Spleen (tissue), 11 donors: ENCODE measurements around the gene ITGAE. TPM values are rescaled to one million over a fixed set of nuclear protein-coding genes. Genes with fewer than 3 reads are reported as not detected.
A peak's percentile ranks its signal among the peaks of the same experiment; 100 is the strongest.

Experiments
- DNase-seq: peaks from one replicate; pipeline ENCODE4 v3.0.0-alpha.2; 2020
- H3K27ac ChIP-seq, 8 donors: fragments of 200-600 bp; sonication (generic) in 7 of 8; 1 replicate in 4 of 8; 2 replicates in 4 of 8; pipeline versions ENCODE4 v1.5.0 to v1.8.0; 2016 to 2021; ENCODE audit warnings: inconsistent platforms in 4 of 8, mild to moderate bottlenecking in 4 of 8, moderate library complexity in 1 of 8
- H3K27me3 ChIP-seq, 7 donors: fragments of 200-600 bp; sonication (generic) in 6 of 7; replicated peaks in 1 of 7; 1 replicate in 4 of 7; 2 replicates in 3 of 7; pipeline versions ENCODE4 v1.5.0 to v1.8.0; 2016 to 2021; ENCODE audit warnings: inconsistent platforms in 3 of 7, mild to moderate bottlenecking in 1 of 7
- H3K36me3 ChIP-seq, 6 donors: fragments of 200-600 bp; sonication (generic) in 5 of 6; 1 replicate in 4 of 6; 2 replicates in 2 of 6; pipeline versions ENCODE4 v1.5.0 to v1.8.0; 2016 to 2021; ENCODE audit warnings: inconsistent platforms in 2 of 6
- H3K4me1 ChIP-seq, 6 donors: fragments of 200-600 bp; sonication (generic) in 5 of 6; 1 replicate in 3 of 6; 2 replicates in 3 of 6; pipeline versions ENCODE4 v1.5.0 to v1.8.0; 2016 to 2021; ENCODE audit warnings: inconsistent platforms in 3 of 6
- H3K4me3 ChIP-seq, 8 donors: fragments of 200-600 bp; sonication (generic) in 7 of 8; 1 replicate in 4 of 8; 2 replicates in 4 of 8; pipeline versions ENCODE4 v1.5.0 to v1.8.0; 2016 to 2021; ENCODE audit warnings: inconsistent platforms in 4 of 8, mild to moderate bottlenecking in 4 of 8, moderate library complexity in 2 of 8
- H3K9me3 ChIP-seq, 8 donors: fragments of 200-600 bp; sonication (generic) in 7 of 8; 1 replicate in 4 of 8; 2 replicates in 4 of 8; pipeline versions ENCODE4 v1.5.0 to v1.8.0; 2016 to 2021; ENCODE audit warnings: inconsistent platforms in 4 of 8
- POLR2A ChIP-seq, 3 donors: fragments of 450-650 bp; IDR thresholded peaks; one replicate each; pipeline ENCODE4 v1.5.1; 2017; ENCODE audit warnings: antibody characterized with exemption in 3 of 3, mild to moderate bottlenecking in 1 of 3
- POLR2AphosphoS5 ChIP-seq, 3 donors: sonication (generic); formaldehyde crosslinking; IDR thresholded peaks; one replicate each; pipeline ENCODE4 v1.5.1; 2017; ENCODE audit warnings: antibody characterized with exemption in 3 of 3
- WGBS, 5 donors: extraction: QIAGEN DNeasy Blood & Tissue Kit in 3 of 5; methylation state at CpG; one replicate each; pipeline versions ENCODE4 v1.1.5 to v1.1.7; 2013 to 2018; 5-methylcytosine and 5-hydroxymethylcytosine counted together
- intact Hi-C: fragments of 100-400 bp; cut with DNase I; formaldehyde crosslinking; loops from one replicate; pipeline ENCODE4 v1.15.0; 2023; ENCODE audit warnings: low total_unique reads
- polyA plus RNA-seq, 3 donors: library from polyadenylated mRNA; stranded (reverse); fragments of 200-250 nt; gene quantifications; one replicate each; pipeline ENCODE4 v1.2.1, GENCODE V29; 2013
- total RNA-seq, 7 donors: library from RNA; depleted of rRNA in 3 of 7; stranded (reverse); fragments of >200 nt in 3 of 7; fragmentation: NEBNext Ultra II Directional in 4 of 7; extraction: Animal tissue kit (Norgen Biotek cat#: 25700) in 4 of 7; gene quantifications; one replicate each; pipeline versions ENCODE4 v1.1.0 to v1.2.1, GENCODE V29; 2016 to 2021
- TF ChIP-seq, protein P1 (sequence below), 11 experiments: fragments of 200-600 bp in 7 of 11; fragments of 450-650 bp in 4 of 11; sonication (generic) in 4 of 11; IDR thresholded peaks in 8 of 11; conservative IDR thresholded peaks in 3 of 11; 1 replicate in 7 of 11; 2 replicates in 4 of 11; pipeline versions ENCODE4 v1.4.0 to v1.8.0; 2016 to 2021; ENCODE audit warnings: antibody characterized with exemption in 11 of 11, inconsistent platforms in 4 of 11, mild to moderate bottlenecking in 1 of 11
- donor health status: healthy with polysubstance abuse.
- donor health status: DM: no; HTN: no; CAD: no; lungs with moderate emphysema.
- donor health status: DM: no; HTN: no; CAD: no.
- donor health status: Bipolar disorder and iron deficiency.
- donor health status: healthy.
- donor health status: DM: no; HTN: no; CAD: no.
- donor health status: DM: yes; HTN: yes; CAD: no.

ITGAE gene
- total and polyA plus RNA-seq, 10 donors = 20.3 to 91.1 (median 28.2) TPM

GRCh38 chr17:3751836-3752235 lies 49.2 kb downstream of the ITGAE start:
- WGBS, 5 donors = 92 to 95% (median 95%) methylated on average over 14 to 15 of the region's 15 CpGs
- Histone ChIP-seq H3K4me3 (no peak overlapping the region), H3K4me1 (peaks cover 0 to 43% (median 24%) of the 10 kb centered on the region in 6 donors)

GRCh38 chr17:3750926-3751325 lies 50.1 kb downstream of the ITGAE start:
- WGBS, 5 donors = 63 to 73% (median 65%) methylated on average over 8 of the region's 8 CpGs
- Histone ChIP-seq H3K4me1 (peaks cover 0 to 42% (median 24%) of the 10 kb centered on the region in 6 donors), H3K36me3 (no peaks in the 10 kb centered on the region), H3K9me3 (no peaks in the 10 kb centered on the region), H3K27me3 (peaks cover 0 to 11% (median 0%) of the 10 kb centered on the region in 7 donors), H3K27ac (peak overlapping the region in 3 of 8 donors; percentile 53 to 63 (median 62)), H3K4me3 (no peak overlapping the region)
- intact Hi-C loops = no loop called here
- TF ChIP-seq POLR2AphosphoS5 (IDR thresholded peaks at IDR 0.05) (peak in 2 of 3 donors; percentile 26 to 50), POLR2A (IDR thresholded peaks at IDR 0.05) (no peak)
- TF ChIP-seq, protein P1, sequence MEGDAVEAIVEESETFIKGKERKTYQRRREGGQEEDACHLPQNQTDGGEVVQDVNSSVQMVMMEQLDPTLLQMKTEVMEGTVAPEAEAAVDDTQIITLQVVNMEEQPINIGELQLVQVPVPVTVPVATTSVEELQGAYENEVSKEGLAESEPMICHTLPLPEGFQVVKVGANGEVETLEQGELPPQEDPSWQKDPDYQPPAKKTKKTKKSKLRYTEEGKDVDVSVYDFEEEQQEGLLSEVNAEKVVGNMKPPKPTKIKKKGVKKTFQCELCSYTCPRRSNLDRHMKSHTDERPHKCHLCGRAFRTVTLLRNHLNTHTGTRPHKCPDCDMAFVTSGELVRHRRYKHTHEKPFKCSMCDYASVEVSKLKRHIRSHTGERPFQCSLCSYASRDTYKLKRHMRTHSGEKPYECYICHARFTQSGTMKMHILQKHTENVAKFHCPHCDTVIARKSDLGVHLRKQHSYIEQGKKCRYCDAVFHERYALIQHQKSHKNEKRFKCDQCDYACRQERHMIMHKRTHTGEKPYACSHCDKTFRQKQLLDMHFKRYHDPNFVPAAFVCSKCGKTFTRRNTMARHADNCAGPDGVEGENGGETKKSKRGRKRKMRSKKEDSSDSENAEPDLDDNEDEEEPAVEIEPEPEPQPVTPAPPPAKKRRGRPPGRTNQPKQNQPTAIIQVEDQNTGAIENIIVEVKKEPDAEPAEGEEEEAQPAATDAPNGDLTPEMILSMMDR (IDR thresholded peaks at IDR 0.05 in 8 of 11, conservative IDR thresholded peaks at IDR 0.05 in 3 of 11) = no peak
- no peak for DNase-seq

More at GRCh38 chr17:3751836-3752235, 49.2 kb downstream of the ITGAE start:
- Histone ChIP-seq H3K9me3 (no peaks in the 10 kb centered on the region), H3K27ac (peak overlapping the region in 1 of 8 donors; percentile 63), H3K27me3 (peaks cover 0 to 11% (median 0%) of the 10 kb centered on the region in 7 donors), H3K36me3 (no peaks in the 10 kb centered on the region)
- intact Hi-C loops = no loop called here
- TF ChIP-seq POLR2A (IDR thresholded peaks at IDR 0.05) = no peak
- TF ChIP-seq POLR2AphosphoS5 (IDR thresholded peaks at IDR 0.05) = no peak
- TF ChIP-seq, protein P1 (IDR thresholded peaks at IDR 0.05 in 8 of 11, conservative IDR thresholded peaks at IDR 0.05 in 3 of 11) = no peak
- DNase-seq = no peak

- TF ChIP-seq POLR2A (IDR thresholded peaks at IDR 0.05) (no peak), POLR2AphosphoS5 (IDR thresholded peaks at IDR 0.05) (no peak)
- TF ChIP-seq, protein P1 (IDR thresholded peaks at IDR 0.05 in 8 of 11, conservative IDR thresholded peaks at IDR 0.05 in 3 of 11) = no peak
- Histone ChIP-seq H3K27me3 (peaks cover 0 to 11% (median 0%) of the 10 kb centered on the region in 7 donors), H3K36me3 (no peaks in the 10 kb centered on the region), H3K9me3 (no peaks in the 10 kb centered on the region), H3K27ac (peak overlapping the region in 3 of 8 donors; percentile 53 to 63 (median 62)), H3K4me1 (peaks cover 0 to 36% (median 22%) of the 10 kb centered on the region in 6 donors), H3K4me3 (no peak overlapping the region)
- intact Hi-C loops = no loop called here
- 87 to 91% (median 90%) methylated on average over 17 of the region's 17 CpGs for WGBS, 5 donors
- DNase-seq = no peak
These were observed 50.7 kb downstream of the ITGAE start for GRCh38 chr17:3750296-3750695.

DNA sequence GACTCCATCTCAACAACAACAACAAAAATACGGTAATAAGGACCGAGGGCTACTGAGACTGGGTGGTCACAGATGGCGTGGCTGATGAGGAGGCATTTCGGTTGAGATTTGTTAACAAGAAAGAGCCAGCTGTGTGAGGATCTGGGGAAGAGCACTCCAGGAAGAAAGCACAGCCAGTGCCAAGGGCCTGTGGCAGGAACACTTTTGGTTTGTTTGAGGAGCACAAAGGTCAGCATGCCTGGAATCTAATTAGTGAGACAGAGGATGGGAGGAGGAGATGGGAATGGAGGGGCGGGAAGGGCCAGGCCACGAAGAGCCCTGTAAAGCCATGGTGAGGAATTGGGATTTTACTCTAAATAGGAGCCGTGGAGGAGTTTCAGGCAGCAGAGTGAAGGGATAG lies 52.4 kb downstream of the ITGAE start:
- Histone ChIP-seq H3K4me3 (no peak overlapping the region), H3K4me1 (peaks cover 0 to 25% (median 14%) of the 10 kb centered on the region in 6 donors), H3K36me3 (no peaks in the 10 kb centered on the region), H3K27ac (no peak overlapping the region), H3K9me3 (no peaks in the 10 kb centered on the region), H3K27me3 (no peaks in the 10 kb centered on the region)
- WGBS, 5 donors = 83 to 94% (median 90%) methylated on average over 7 of the region's 7 CpGs
- DNase-seq = no peak
- TF ChIP-seq POLR2A (IDR thresholded peaks at IDR 0.05) = no peak
- TF ChIP-seq POLR2AphosphoS5 (IDR thresholded peaks at IDR 0.05) = no peak
- TF ChIP-seq, protein P1 (IDR thresholded peaks at IDR 0.05 in 8 of 11, conservative IDR thresholded peaks at IDR 0.05 in 3 of 11) = no peak
- intact Hi-C loops = no loop called here
